HepG2 (cell line): ENCODE results near the gene ABCC3. TPM values are rescaled to one million over a fixed set of nuclear protein-coding genes. Genes with fewer than 3 reads are reported as not detected.

Experiments
- ELF4 ChIP-seq: sonication (generic); formaldehyde crosslinking; IDR thresholded peaks from 2 replicates; pipeline ENCODE4 v1.5.0; 2020; ENCODE audit warnings: missing genetic modification reagents, mild to moderate bottlenecking, moderate library complexity, borderline replicate concordance
- GATAD1 ChIP-seq: IDR thresholded peaks from 2 replicates; pipeline ENCODE4 v1.6.1; 2016; ENCODE audit warnings: missing genetic modification reagents, missing compliant biosample characterization
- IRX3 ChIP-seq: sonication (generic); formaldehyde crosslinking; IDR thresholded peaks from 2 replicates; pipeline ENCODE4 v1.8.1; 2023; ENCODE audit warnings: mild to moderate bottlenecking, low read depth, missing genetic modification reagents, borderline replicate concordance
- KLF6 ChIP-seq: IDR thresholded peaks from 2 replicates; pipeline ENCODE4 v1.8.0; 2016; ENCODE audit warnings: missing biosample characterization, missing genetic modification reagents
- LCORL ChIP-seq, 2 experiments: fragments of 450-650 bp in 1 of 2; sonication (generic) in 1 of 2; formaldehyde crosslinking in 1 of 2; IDR thresholded peaks; 2 replicates each; pipeline versions ENCODE4 v1.5.0 to v1.6.1; 2017 to 2020; ENCODE audit warnings: antibody characterized with exemption in 1 of 2, missing genetic modification reagents in 1 of 2
- NFYB ChIP-seq: sonication (generic); formaldehyde crosslinking; IDR thresholded peaks from 2 replicates; pipeline ENCODE4 v1.4.0; 2020; ENCODE audit warnings: missing genetic modification reagents
- TMF1 ChIP-seq: sonication (generic); formaldehyde crosslinking; IDR thresholded peaks from 2 replicates; pipeline ENCODE4 v1.8.1; 2022; ENCODE audit warnings: low read depth, missing genetic modification reagents
- ZFP41 ChIP-seq: sonication (generic); formaldehyde crosslinking; IDR thresholded peaks from 2 replicates; pipeline ENCODE4 v1.4.0; 2020; ENCODE audit warnings: mild to moderate bottlenecking, missing genetic modification reagents, borderline replicate concordance
- ZNF549 ChIP-seq: sonication (generic); formaldehyde crosslinking; IDR thresholded peaks from 2 replicates; pipeline ENCODE4 v1.5.0; 2020; ENCODE audit warnings: missing genetic modification reagents
- ZNF558 ChIP-seq: sonication (generic); formaldehyde crosslinking; IDR thresholded peaks from 2 replicates; pipeline ENCODE4 v1.9.0; 2022; ENCODE audit warnings: mild to moderate bottlenecking, missing genetic modification reagents, borderline replicate concordance
- ZNF670 ChIP-seq: sonication (generic); formaldehyde crosslinking; IDR thresholded peaks from 2 replicates; pipeline ENCODE4 v1.8.0; 2022; ENCODE audit warnings: mild to moderate bottlenecking, missing genetic modification reagents, borderline replicate concordance
- ZNF672 ChIP-seq: sonication (generic); formaldehyde crosslinking; IDR thresholded peaks from 2 replicates; pipeline ENCODE4 v1.8.1; 2022; ENCODE audit warnings: missing genetic modification reagents
- ZNF782 ChIP-seq: sonication (generic); formaldehyde crosslinking; IDR thresholded peaks from 2 replicates; pipeline ENCODE4 v1.4.0; 2020; ENCODE audit warnings: missing genetic modification reagents, mild to moderate bottlenecking, borderline replicate concordance
- ZZZ3 ChIP-seq: sonication (generic); formaldehyde crosslinking; IDR thresholded peaks from 2 replicates; pipeline ENCODE4 v1.4.0; 2020; ENCODE audit warnings: missing genetic modification reagents, mild to moderate bottlenecking, borderline replicate concordance
- polyA plus RNA-seq, 8 experiments: library from polyadenylated mRNA; depleted of rRNA in 3 of 8; stranded (reverse) in 7 of 8; unstranded in 1 of 8; fragments of >200 nt; fragmentation: Illumina TruSeq in 4 of 8; extraction: Trizol in 4 of 8; gene quantifications; 2 replicates each; pipeline versions ENCODE4 v1.2.1 to v1.2.3, GENCODE V29; 2011 to 2016; ENCODE audit warnings: low read depth in 4 of 8, missing spikeins in 1 of 8, mixed read lengths in 1 of 8; ENCODE audit not compliant: insufficient read depth in 1 of 8
- total RNA-seq, 5 experiments: library from RNA; depleted of rRNA; stranded (reverse); fragments of >200 nt; fragmentation: Illumina TruSeq; extraction: Trizol; gene quantifications; 2 replicates each; pipeline ENCODE4 v1.2.3, GENCODE V29; 2016; ENCODE audit warnings: low read depth in 1 of 5
- TF ChIP-seq, protein P1 (sequence below): sonication (generic); formaldehyde crosslinking; IDR thresholded peaks from 2 replicates; pipeline ENCODE4 v1.4.0; 2020; ENCODE audit warnings: low read depth, mild to moderate bottlenecking, missing genetic modification reagents
- TF ChIP-seq, protein P2 (sequence below): sonication (generic); IDR thresholded peaks from 2 replicates; pipeline ENCODE4 v1.6.1; 2016; ENCODE audit warnings: low read depth, borderline replicate concordance
- TF ChIP-seq, protein P3 (sequence below): sonication (generic); formaldehyde crosslinking; IDR thresholded peaks from 2 replicates; pipeline ENCODE4 v1.4.0; 2020; ENCODE audit warnings: missing genetic modification reagents
- TF ChIP-seq, protein P4 (sequence below): sonication (generic); formaldehyde crosslinking; IDR thresholded peaks from 2 replicates; pipeline ENCODE4 v1.5.1; 2020; ENCODE audit warnings: mild to moderate bottlenecking, missing genetic modification reagents, moderate library complexity
- TF ChIP-seq, protein P5 (sequence below): sonication (generic); formaldehyde crosslinking; IDR thresholded peaks from 2 replicates; pipeline ENCODE4 v1.4.0; 2020; ENCODE audit warnings: mild to moderate bottlenecking, missing genetic modification reagents

The ABCC3 gene
- total and polyA plus RNA-seq, 2 of the 13 experiments (the other 11 are each of a cell fraction or from before 2014, with no cell fraction given), result 25.2 to 50.7 TPM

DNA sequence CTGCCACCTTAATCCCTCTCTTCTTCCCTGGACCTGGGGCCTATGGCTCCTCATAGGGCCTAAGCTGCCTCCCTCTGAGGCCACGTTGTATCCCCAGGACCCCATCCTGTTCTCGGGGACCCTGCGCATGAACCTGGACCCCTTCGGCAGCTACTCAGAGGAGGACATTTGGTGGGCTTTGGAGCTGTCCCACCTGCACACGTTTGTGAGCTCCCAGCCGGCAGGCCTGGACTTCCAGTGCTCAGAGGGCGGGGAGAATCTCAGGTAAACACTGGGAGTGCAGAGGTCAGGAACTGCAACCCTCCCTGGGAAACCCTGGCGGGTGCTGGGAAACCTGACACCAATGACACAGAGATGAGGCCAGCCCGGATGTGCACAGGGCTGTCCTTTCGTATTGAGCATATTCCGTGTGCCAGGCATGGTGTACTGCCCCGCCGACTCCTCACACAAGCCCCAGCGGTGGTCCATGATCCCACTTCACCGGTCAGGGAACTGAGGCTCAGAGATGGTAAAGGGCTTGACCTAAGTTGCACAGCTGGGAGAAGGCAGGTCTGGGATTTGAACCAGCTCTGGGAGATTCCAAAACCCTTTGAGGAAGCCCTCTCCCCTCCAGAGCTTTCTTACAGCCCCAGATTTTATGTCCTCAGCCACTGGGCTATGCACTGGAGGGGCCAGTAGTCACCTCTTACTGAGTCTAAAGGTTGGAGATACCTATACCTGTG is 50.1 kb downstream of the ABCC3 start (continued):
- TF ChIP-seq, protein P1, sequence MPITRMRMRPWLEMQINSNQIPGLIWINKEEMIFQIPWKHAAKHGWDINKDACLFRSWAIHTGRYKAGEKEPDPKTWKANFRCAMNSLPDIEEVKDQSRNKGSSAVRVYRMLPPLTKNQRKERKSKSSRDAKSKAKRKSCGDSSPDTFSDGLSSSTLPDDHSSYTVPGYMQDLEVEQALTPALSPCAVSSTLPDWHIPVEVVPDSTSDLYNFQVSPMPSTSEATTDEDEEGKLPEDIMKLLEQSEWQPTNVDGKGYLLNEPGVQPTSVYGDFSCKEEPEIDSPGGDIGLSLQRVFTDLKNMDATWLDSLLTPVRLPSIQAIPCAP (CRISPR knock-in tag), result peak; percentile 56; the same call in 1 of the 2 replicates
- TF ChIP-seq, protein P2, sequence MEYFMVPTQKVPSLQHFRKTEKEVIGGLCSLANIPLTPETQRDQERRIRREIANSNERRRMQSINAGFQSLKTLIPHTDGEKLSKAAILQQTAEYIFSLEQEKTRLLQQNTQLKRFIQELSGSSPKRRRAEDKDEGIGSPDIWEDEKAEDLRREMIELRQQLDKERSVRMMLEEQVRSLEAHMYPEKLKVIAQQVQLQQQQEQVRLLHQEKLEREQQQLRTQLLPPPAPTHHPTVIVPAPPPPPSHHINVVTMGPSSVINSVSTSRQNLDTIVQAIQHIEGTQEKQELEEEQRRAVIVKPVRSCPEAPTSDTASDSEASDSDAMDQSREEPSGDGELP, result peak; percentile 84; the same call in 1 of the 2 replicates
- peak; percentile 90; the same call in 1 of the 2 replicates for TF ChIP-seq ZNF670
- no peak for TF ChIP-seq ZNF672
- TF ChIP-seq ELF4, result peak; percentile 91; the same call in 1 of the 2 replicates
- peak; percentile 86; the same call in 1 of the 2 replicates for TF ChIP-seq ZZZ3
- peak; percentile 89 for TF ChIP-seq IRX3
- TF ChIP-seq, protein P3, sequence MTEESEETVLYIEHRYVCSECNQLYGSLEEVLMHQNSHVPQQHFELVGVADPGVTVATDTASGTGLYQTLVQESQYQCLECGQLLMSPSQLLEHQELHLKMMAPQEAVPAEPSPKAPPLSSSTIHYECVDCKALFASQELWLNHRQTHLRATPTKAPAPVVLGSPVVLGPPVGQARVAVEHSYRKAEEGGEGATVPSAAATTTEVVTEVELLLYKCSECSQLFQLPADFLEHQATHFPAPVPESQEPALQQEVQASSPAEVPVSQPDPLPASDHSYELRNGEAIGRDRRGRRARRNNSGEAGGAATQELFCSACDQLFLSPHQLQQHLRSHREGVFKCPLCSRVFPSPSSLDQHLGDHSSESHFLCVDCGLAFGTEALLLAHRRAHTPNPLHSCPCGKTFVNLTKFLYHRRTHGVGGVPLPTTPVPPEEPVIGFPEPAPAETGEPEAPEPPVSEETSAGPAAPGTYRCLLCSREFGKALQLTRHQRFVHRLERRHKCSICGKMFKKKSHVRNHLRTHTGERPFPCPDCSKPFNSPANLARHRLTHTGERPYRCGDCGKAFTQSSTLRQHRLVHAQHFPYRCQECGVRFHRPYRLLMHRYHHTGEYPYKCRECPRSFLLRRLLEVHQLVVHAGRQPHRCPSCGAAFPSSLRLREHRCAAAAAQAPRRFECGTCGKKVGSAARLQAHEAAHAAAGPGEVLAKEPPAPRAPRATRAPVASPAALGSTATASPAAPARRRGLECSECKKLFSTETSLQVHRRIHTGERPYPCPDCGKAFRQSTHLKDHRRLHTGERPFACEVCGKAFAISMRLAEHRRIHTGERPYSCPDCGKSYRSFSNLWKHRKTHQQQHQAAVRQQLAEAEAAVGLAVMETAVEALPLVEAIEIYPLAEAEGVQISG (CRISPR knock-in tag), result peak; percentile 93
- TF ChIP-seq, protein P4, sequence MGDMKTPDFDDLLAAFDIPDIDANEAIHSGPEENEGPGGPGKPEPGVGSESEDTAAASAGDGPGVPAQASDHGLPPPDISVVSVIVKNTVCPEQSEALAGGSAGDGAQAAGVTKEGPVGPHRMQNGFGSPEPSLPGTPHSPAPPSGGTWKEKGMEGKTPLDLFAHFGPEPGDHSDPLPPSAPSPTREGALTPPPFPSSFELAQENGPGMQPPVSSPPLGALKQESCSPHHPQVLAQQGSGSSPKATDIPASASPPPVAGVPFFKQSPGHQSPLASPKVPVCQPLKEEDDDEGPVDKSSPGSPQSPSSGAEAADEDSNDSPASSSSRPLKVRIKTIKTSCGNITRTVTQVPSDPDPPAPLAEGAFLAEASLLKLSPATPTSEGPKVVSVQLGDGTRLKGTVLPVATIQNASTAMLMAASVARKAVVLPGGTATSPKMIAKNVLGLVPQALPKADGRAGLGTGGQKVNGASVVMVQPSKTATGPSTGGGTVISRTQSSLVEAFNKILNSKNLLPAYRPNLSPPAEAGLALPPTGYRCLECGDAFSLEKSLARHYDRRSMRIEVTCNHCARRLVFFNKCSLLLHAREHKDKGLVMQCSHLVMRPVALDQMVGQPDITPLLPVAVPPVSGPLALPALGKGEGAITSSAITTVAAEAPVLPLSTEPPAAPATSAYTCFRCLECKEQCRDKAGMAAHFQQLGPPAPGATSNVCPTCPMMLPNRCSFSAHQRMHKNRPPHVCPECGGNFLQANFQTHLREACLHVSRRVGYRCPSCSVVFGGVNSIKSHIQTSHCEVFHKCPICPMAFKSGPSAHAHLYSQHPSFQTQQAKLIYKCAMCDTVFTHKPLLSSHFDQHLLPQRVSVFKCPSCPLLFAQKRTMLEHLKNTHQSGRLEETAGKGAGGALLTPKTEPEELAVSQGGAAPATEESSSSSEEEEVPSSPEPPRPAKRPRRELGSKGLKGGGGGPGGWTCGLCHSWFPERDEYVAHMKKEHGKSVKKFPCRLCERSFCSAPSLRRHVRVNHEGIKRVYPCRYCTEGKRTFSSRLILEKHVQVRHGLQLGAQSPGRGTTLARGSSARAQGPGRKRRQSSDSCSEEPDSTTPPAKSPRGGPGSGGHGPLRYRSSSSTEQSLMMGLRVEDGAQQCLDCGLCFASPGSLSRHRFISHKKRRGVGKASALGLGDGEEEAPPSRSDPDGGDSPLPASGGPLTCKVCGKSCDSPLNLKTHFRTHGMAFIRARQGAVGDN (CRISPR knock-in tag), result peak; percentile 97
- TF ChIP-seq, protein P5, sequence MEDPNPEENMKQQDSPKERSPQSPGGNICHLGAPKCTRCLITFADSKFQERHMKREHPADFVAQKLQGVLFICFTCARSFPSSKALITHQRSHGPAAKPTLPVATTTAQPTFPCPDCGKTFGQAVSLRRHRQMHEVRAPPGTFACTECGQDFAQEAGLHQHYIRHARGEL (CRISPR knock-in tag), result 0 out of 2 replicates have a peak, but pooled peaks have one; percentile 27
- TF ChIP-seq ZFP41, result no peak
- TF ChIP-seq TMF1 (CRISPR knock-in tag), result peak; percentile 79; the same call in 1 of the 2 replicates
- 0 out of 2 replicates have a peak, but pooled peaks have one; percentile 66 for TF ChIP-seq ZNF558 (CRISPR knock-in tag)
- no peak for TF ChIP-seq LCORL (IDR thresholded peaks at IDR 0.05)
- peak; percentile 99 for TF ChIP-seq LCORL (CRISPR knock-in tag; IDR thresholded peaks at IDR 0.05)
- peak; percentile 80; the same call in 1 of the 2 replicates for TF ChIP-seq GATAD1 (CRISPR knock-in tag)
- no peak for TF ChIP-seq ZNF549 (CRISPR knock-in tag)
- peak; percentile 87; the same call in 1 of the 2 replicates for TF ChIP-seq KLF6 (CRISPR knock-in tag)
- TF ChIP-seq NFYB (CRISPR knock-in tag), result no peak; the same call in 1 of the 2 replicates
- TF ChIP-seq ZNF782 (CRISPR knock-in tag), result peak; percentile 76; the same call in 1 of the 2 replicates
